Epithelial cell of proximal tubule (primary cell): Measurements from ENCODE around the gene NOL3. TPM values are rescaled to one million over a fixed set of nuclear protein-coding genes. Genes with fewer than 3 reads are reported as not detected.
"Not testable (repeated sequence)": the region's sequence is repeated elsewhere in the genome, so short reads cannot be mapped to it uniquely, and the experiment has no call there.

ENCODE experiments used
- DNase-seq: peaks from one replicate; pipeline ENCODE4 v3.0.0-alpha.2; 2011; ENCODE audit warnings: low read depth
- H3K4me3 ChIP-seq: 2 replicates; pipeline ENCODE4 v1.5.1; 2011; ENCODE audit warnings: low read depth, mild to moderate bottlenecking, low read length
- CTCF ChIP-seq: conservative IDR thresholded peaks from 2 replicates; pipeline ENCODE4 v1.5.1; 2012; ENCODE audit warnings: low read depth, mild to moderate bottlenecking, low read length
- total RNA-seq: library from RNA; depleted of rRNA; stranded (reverse); fragments of >200 nt; gene quantifications from 2 replicates; pipeline ENCODE4 v1.2.3, GENCODE V29; 2015

The NOL3 gene
- 12.5 and 39.4 TPM in 2 replicates for total RNA-seq

- H3K4me3 ChIP-seq = peak within 1 kb of the TSS; percentile 65
- no peak for DNase-seq
- no peak for TF ChIP-seq CTCF
These were observed at the start of gene NOL3 for GRCh38 chr16:67170168-67170948. TSS of gene NOL3 (plus strand) at chr16:67170538.

GRCh38 chr16:67122799-67123198 lies 47.5 kb upstream of the NOL3 start:
- DNase-seq, H3K4me3 ChIP-seq: not testable (repeated sequence)

- TF ChIP-seq CTCF = no peak
- no peak for DNase-seq
- H3K4me3 ChIP-seq = no peak overlapping the region
These were observed 41.9 kb upstream of the NOL3 start for GRCh38 chr16:67128417-67128816.

- H3K4me3 ChIP-seq = no peak overlapping the region
- TF ChIP-seq CTCF = no peak
- no peak for DNase-seq
These were observed 41.5 kb upstream of the NOL3 start for GRCh38 chr16:67128887-67129286.

GRCh38 chr16:67129422-67129821 lies 40.9 kb upstream of the NOL3 start:
- TF ChIP-seq CTCF = no peak
- no peak for DNase-seq
- H3K4me3 ChIP-seq = no peak overlapping the region

- TF ChIP-seq CTCF = no peak
- DNase-seq = no peak
- no peak overlapping the region for H3K4me3 ChIP-seq
These were observed 32.7 kb upstream of the NOL3 start for GRCh38 chr16:67137605-67138004.

GRCh38 chr16:67141391-67141790 lies 28.9 kb upstream of the NOL3 start:
- no peak overlapping the region for H3K4me3 ChIP-seq
- TF ChIP-seq CTCF = no peak
- DNase-seq = no peak
